GM19372 (cell line): ENCODE data around the gene PLA2G10.
"Not testable (repeated sequence)": the region's sequence is repeated elsewhere in the genome, so short reads cannot be mapped to it uniquely, and the experiment has no call there.

Experiments used
- ATAC-seq: cut with Tn5 transposase; IDR thresholded peaks from one replicate; pipeline ENCODE4 v1.9.1; 2021; ENCODE audit warnings: mild to moderate bottlenecking, low read depth, moderate library complexity; ENCODE audit not compliant: unreplicated experiment

Gene PLA2G10, protein sequence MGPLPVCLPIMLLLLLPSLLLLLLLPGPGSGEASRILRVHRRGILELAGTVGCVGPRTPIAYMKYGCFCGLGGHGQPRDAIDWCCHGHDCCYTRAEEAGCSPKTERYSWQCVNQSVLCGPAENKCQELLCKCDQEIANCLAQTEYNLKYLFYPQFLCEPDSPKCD

DNA sequence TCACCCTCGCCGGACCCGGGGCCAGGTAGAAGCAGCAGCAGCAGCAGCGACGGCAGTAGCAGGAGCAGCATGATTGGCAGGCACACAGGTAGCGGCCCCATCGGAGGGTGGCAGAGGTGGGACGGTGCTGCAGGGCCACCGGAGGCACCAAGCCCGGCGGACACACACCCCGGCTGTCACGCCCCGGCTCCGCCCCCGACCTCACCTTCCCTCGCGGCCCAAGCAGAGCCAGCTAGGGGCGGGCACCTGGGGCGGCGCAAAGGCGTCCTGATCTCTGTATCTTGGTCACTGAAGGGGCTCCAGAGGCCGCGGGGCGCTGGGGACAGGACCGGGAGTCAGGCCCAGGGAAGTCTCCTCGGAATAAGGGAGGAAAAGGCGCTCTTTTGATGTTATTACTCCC lies at the start of gene PLA2G10:
PLA2G10 (minus strand) TSS at position 180 of the 400 bp plus-strand sequence; CDS start at position 101, 79 bp downstream.
- not testable (repeated sequence) for ATAC-seq

- ATAC-seq: peak; percentile 94
Measured at GRCh38 chr16:14742273-14743128, 48.4 kb upstream of the PLA2G10 start, which contains the start of gene NPIPA2. TSS of gene NPIPA2 (plus strand) at chr16:14742533. CDS start at chr16:14748066, 5,533 bp downstream.

DNA sequence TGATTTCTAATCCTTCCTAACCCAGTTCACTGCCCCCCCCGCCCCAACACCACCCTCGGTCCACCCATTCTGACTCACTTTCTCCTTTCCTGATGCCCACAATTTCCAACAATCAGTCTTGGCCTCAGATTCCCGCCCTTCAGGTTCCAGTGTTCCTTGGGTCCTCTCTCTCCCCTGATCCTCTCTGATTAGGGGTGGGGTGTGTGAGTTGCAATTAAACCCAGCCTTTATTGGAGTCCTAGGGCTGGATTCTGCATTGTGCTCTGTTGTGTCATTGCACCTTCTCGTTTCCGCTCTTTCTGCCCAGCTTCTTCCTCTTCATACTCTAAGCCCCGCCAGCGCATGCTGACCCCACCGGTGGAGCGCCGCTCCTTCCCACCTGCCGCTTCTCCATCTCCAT lies 47.7 kb upstream of the PLA2G10 start:
- not testable (repeated sequence) for ATAC-seq

GRCh38 chr16:14740832-14741385 lies 46.8 kb upstream of the PLA2G10 start:
- ATAC-seq: not testable (repeated sequence)

GRCh38 chr16:14733233-14733632 lies 39.1 kb upstream of the PLA2G10 start:
- not testable (repeated sequence) for ATAC-seq

- peak; percentile 98 for ATAC-seq
Measured at GRCh38 chr16:14703156-14704011, 9.3 kb upstream of the PLA2G10 start, which contains the start of gene NPIPA3. TSS of gene NPIPA3 (plus strand) at chr16:14703411. CDS start at chr16:14708944, 5,533 bp downstream.

DNA sequence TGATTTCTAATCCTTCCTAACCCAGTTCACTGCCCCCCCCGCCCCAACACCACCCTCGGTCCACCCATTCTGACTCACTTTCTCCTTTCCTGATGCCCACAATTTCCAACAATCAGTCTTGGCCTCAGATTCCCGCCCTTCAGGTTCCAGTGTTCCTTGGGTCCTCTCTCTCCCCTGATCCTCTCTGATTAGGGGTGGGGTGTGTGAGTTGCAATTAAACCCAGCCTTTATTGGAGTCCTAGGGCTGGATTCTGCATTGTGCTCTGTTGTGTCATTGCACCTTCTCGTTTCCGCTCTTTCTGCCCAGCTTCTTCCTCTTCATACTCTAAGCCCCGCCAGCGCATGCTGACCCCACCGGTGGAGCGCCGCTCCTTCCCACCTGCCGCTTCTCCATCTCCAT lies 8.6 kb upstream of the PLA2G10 start:
- not testable (repeated sequence) for ATAC-seq

GRCh38 chr16:14701859-14702258 lies 7.8 kb upstream of the PLA2G10 start:
- not testable (repeated sequence) for ATAC-seq

GRCh38 chr16:14685870-14686793 lies 8.0 kb downstream of the PLA2G10 start:
- ATAC-seq: not testable (repeated sequence)

GRCh38 chr16:14682121-14682520 lies 12.0 kb downstream of the PLA2G10 start:
- no peak for ATAC-seq

GRCh38 chr16:14681115-14681514 lies 13.0 kb downstream of the PLA2G10 start:
- ATAC-seq: no peak

GRCh38 chr16:14680396-14680795 lies 13.7 kb downstream of the PLA2G10 start:
- ATAC-seq: not testable (repeated sequence)

DNA sequence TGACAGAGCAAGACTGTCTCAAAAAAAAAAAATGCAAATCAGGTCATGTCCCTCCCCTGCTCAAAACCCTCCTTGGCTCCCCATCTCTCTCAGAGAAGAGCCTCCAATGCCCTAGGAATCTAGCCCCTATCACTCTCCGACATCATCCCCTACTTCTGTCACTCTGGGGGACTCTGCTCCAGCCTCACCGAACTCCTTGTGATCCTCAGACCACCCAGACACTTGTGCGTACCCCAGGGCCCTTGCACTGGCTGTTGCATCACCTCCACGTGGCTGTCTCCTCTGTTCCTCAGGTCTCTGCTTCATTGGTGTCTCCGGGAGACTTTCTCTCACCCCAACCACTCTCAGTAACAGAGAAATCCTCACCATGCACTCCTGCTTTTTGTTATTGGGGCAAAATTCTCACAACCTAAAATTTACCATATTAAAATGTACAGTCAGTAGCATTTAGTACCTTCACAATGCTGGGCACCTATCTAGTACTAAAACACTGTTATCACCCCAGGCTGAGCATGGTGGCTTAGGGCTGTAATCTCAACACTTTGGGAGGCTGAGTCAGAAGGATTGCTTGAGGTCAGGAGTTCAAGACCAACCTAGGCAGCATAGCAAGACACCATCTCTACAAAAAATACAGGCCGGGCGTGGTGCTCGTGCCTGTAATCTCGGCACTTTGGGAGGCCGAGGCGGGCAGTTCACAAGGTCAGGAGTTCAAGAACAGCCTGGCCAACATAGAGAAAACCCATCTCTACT lies 15.2 kb downstream of the PLA2G10 start:
- ATAC-seq: no peak

DNA sequence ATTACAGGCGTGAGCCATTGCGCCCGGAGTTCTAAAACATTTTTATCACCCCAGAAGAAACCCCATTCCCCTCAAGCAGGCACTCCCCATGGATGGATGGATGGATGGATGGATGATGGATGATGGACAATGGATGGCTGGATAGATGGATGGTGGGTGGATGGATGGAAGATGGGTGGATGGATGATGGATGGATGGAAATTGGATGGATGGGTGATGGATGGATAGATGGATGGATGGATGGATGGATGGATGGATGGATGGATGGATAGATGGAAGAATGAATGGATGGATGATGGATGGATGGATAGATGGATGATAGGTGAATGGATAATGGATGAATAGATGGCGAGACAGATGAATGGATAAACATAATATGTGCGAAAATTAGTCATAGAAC lies 16.5 kb downstream of the PLA2G10 start:
- no peak for ATAC-seq

- ATAC-seq: no peak
Measured at GRCh38 chr16:14676633-14677032, 17.5 kb downstream of the PLA2G10 start.

GRCh38 chr16:14672403-14672971 lies 21.6 kb downstream of the PLA2G10 start:
- no peak for ATAC-seq

DNA sequence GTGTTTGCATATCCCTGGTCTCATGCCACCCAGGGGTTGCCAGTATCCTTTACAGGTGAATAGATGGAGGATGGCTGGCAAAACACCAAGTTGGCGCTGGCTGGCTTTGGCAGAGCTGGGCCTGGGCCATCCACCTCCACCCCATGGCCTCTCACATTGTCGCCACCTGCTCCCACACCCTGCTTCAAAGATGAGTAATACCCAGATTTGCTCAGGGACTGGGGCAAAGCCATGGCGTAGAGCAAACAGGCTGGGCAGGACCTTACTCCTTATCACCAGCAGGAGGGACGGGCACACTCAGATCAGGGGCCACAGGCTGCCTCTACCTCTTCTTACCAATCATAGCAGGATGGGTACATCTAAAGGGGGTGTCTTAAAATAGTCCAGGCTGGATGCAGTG lies 24.3 kb downstream of the PLA2G10 start:
- ATAC-seq: no peak

- no peak for ATAC-seq
Measured at GRCh38 chr16:14668556-14669223, 25.4 kb downstream of the PLA2G10 start.
